NCI-H146 treated with DMSO at 0.1 percent for 48 hours (cell line): ENCODE measurements around the gene VPS13D.
"Not testable (repeated sequence)": the region's sequence is repeated elsewhere in the genome, so short reads cannot be mapped to it uniquely, and the experiment has no call there.

Source experiments
- DNase-seq: peaks from one replicate; lab custom pipeline; 2025; ENCODE audit not compliant: unreplicated experiment; lab: John Stamatoyannopoulos, UW

Gene VPS13D

DNA sequence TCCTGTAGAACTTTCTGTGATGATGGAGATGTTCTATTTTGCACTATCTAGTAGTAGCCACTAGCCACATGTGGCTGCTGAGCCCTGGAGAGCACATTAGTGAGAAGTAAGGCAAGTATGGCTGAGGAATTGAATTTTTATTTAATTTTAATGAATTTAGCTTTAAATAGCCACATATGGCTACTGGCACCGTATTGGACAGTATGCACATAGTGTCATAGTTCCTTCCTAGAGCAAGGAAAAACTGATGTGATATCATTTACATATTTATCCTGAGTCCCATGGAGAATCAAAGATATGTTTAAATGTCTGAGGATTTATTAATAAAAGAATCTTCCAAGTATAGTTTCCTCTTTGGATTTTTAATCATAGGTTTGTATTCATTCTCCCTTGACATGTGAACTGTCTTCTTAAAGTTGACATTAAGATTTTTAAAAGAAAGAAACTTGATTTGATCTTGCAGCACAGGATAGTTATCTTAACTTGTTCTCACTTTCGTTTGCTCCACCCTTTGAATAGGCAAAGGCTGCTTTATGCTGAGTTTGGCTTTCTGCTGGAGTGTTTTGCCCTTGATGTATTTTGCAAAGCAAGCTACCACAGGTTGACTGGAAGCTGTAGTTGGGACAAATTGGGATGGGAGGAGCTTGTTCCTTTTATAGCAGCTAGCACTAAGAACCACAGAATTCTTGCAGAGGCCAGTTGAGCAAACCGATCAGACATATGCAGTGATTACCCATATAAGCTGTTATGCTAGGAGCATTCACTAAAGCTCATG, 129.7 kb downstream of the VPS13D start:
- DNase-seq: no peak

DNA sequence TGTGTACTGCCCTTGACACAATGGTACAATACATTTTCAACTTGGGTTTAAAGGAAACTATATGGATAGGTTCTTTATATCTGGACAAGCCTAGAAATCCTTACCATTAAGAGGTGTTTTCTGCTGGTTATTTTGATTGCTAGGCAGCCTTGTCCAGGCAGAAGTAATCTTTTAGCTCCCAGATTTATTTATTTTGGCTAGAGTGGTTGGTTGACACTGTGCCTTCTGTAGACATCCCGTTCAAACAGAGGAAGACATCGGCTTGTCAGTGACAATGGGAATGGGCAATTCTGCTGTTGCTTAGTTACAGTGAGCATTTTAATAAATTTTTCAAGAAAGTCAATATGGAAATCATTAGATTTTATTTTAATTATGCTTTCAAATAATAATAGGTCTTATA, 138.8 kb downstream of the VPS13D start:
- no peak for DNase-seq

DNA sequence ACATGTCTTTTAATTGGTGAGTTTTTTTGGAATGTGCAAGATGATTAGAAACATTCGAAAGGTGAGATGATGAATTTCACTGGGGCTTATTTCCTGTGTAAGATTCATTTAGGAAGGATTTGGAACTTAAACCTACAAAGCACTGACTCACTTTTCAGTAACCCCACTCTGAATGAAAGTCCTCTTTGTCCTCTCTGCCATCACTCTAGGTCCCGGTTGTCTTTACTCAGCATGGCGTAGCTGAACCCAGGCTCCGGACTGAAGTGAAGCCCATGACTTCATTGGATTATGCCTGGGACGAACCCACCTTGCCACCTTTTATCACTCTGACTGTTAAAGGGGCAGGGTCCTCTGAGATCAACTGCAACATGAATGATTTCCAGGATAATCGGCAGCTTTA, 139.4 kb downstream of the VPS13D start:
- DNase-seq: no peak

DNA sequence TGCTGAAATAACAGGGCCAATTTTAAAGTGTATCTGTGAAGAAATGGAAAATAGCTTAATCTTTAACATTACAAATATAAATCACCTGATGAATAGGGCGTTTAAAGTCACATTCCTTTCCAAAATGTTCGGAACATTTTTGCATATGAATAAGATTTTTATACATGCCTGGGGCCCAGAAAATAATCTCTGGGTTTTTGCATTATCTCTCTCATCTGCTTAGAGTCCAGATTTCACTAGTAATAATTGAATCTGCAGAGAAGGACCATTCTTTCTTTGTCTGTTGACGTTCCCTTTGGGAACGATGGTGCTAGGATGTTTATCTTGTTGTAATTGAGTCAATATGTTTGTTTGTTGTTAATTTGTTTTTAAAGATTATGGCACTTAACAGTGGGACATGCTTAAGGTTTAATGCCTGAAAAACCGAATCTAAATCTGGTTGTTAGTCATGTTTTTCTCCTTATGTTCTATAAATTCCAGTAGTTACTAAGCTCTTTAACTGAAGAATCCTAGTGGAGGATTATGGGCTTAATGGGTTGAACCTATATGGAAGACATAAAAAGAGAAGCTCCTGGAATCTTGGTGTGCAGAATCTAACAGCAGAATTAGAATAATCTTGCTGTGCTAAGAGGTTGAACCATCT, 140.6 kb downstream of the VPS13D start:
- DNase-seq: no peak

DNA sequence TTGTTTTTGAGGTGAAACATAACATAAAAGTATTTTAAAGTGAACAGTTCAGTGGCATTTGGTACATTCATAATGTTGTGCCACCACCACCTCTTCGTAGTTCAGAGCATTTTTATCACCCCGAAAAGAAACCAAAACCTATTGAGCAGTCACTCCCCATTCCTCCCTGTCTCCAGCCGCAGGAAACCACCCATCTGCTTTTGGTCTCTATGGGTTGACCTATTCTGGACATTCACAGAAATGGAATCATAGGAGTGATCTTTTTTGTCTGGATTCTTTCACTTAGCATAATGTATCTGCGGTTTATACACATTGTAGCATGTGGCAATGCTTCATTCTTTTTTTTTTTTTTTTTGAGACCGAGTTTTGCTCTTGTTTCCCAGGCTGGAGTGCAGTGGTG, 141.2 kb downstream of the VPS13D start:
- no peak for DNase-seq

DNA sequence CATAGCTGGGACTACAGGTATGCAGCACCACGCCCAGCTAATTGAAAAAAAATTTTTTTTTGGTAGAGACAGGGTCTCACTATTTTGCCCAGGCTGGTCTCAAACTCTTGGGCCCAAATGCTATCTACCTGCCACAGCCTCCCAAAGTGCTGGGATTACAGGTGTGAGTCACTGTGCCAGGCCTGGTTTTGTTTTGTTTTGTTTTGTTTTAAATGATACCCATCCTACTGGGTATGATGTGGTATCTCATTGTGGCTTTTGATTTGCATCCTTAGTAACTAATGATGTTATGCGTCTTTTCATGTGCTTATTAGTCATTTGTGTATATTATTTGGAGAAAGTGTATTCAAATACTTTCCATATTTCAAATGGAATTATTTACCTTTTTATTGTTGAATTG, 142.3 kb downstream of the VPS13D start:
- DNase-seq: no peak

DNA sequence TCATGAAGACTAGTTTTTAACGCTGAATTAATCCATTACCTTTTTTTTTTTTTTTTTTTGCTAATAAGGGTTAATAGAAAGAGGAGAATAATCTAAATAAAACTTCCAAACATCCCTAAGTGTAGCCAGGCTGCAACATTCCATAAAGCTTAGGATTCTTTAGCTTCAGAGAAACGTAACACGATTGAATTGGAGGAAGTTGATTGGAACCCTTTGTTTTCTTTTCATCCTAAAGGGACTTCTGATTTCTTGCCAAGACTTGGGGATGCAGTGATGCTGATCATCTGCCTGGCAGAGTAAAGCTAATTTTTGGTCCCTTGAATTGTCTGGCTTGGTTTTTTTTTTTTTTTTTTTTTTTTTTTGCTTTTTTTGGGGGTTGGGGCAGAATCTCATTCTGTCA, 142.9 kb downstream of the VPS13D start:
- DNase-seq: no peak

DNA sequence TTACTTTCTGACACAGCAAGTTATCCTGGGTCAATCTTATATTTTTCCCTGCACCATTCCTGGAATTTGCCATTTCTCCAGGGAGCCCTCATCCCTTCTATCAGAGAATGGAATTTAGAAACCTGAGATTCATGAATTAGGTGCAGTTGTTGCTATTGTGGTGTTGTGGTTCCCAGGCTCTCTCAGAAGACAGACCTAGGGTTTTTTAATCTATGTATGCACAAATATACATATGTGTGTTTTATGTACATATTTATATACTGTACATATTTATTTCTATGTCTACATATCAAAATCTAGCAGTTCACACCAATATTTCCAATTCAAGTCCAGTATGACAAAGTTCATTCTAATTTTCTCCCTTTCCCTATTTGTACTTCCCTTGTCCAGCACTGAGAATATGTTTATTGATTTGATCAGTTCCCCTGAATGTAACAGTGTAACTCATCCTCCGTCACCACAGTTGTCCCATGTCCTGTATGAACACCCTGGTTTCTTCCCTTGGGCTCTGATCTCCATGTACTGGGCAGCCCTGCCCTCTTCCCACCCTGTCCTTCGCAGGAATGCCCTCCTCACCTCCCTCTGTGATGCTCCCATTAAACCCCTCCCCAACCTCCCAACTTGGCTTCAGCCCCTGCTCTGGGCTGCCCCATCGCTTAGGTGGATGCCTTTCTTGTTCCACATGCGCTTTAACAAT, 145.5 kb downstream of the VPS13D start:
- no peak for DNase-seq

DNA sequence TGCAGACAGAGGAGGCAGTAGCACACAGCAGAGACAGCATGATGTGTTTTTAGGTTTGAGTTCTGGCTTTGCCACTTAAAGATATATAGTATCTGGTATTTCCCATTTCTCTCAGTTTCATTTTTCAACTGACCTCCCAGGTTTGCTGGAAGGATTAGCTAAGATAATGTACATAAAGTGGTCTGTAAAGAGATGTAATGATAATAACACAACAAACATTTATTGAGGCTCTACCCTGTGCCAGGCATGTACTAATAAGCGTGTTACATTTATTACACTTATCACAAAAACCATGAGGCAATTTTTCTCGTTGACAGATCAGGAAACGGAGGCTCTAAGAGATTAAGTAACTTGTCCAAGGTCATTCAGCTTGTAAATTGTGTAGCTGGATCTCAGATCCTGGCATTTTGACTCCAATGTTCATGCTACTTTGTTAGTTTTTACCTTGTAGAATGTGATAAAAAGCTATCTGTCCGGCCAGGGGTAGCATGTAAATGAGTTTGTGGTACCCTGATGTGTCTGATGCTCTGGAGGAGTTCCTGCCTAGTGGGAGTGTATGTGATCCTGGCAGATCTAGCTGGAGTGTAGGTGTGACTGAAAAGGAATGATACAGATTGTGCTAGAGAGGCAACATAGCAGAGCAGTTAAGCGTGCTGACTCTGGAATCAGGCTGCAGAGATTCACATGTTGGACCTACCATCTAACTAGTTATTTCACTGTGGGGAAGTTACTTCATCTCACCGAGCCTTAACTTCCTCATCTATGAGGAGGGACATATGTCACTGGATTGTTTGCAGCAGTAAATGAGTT, 146.6 kb downstream of the VPS13D start:
- no peak for DNase-seq

DNA sequence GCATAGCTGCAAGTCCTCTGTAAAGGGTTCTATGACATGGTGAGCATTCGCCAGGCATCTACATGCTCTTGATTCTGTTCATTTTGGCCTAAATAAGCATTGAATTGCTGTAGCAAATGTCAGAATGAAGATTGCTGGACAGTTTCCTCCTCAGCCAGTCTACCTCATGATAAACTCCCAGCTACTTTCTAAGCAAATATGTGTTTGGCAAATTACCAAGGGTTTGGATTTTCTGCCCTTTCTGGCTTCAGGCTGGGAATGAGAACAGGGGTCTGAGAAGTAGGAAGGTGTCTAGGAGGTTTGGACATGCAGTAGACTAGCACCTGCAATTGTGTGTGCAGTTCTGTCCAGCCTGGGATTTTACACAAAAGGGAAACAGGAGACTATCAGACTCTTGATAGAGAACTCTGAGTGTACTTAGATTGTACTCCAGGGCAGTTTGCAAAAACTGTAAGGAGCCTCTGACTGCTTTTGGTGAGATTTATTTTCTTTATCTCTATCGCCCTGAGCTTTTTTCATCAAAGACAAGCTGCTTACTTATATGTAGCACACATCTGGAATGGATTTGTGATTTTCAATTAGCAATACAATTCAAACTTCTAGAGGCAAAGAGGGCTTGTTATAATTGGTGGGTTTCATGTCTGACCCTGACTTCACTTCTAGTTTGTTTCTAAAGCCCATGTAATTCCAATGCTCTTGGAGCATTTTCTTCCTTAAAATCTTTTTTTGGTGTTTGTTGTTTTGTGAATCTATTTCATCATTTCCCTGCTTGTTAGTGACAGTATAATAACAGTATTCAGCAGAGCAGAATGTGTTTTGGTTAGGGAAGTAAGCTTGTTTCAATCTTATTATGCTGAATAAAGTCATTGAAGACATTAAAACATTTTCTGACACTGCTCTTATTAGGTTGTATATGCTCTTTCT, 150.8 kb downstream of the VPS13D start:
- DNase-seq: no peak

DNA sequence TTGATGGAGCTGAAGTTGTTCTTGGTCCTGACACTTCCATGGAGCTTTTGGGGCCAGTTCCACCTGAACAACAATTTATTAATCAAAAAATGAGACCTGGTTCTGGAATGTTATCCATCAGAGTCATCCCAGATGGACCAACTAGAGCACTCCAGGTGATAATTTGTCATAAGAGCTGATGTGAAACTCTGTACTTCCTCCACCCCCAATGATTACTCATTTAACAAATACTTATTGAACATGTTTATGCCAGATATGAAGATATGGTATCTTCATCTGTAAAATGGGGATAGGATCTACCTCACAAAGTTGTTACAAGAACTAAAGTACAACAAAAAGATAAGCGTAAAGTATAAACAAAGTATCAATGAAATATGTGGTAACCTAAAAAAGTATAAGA, 153.2 kb downstream of the VPS13D start:
- no peak for DNase-seq

DNA sequence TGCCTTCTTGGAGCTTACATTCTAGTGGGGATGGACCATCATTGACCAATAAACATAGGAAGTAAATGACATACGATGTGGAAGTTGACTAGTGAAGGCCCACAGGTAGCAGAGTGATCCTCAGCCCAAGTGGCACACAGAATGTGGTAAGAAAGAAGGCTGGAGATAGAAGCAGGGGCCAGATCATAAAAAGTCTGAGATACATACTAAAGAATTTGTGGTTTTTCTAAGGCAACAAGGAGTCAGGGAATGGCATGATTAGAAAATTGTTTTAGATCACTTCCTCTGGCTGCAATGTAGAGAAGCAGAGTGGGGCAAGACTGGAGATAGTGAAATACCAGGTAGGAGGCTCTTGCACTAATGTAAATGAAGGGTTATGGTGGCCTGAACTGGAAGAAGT, 154.0 kb downstream of the VPS13D start:
- no peak for DNase-seq

DNA sequence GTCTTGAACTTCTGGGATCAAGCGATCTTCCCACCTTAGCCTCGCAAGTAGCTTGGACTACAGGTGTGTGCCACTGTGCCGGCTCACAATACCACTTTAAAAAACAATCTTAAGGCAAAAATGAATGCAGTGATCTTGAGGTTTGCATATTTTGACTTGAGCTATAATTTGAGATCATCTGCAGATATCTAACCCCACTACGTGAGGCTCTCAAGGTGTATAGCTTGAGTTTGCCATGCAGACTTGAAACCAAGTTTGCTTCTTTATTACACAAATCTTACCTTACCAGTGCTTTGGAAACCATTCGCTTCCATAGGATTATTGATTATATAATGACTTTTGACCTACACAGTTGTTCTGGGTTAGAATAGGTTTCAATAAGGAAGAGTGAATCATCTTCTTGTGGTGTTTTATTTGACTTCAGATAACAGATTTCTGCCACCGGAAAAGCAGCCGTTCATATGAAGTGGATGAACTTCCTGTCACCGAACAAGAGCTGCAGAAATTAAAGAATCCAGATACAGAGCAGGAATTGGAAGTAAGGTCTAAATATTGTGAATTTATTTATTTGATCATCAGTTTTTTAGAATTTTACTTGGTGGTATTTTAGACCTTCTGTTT, 155.1 kb downstream of the VPS13D start:
- DNase-seq: no peak

DNA sequence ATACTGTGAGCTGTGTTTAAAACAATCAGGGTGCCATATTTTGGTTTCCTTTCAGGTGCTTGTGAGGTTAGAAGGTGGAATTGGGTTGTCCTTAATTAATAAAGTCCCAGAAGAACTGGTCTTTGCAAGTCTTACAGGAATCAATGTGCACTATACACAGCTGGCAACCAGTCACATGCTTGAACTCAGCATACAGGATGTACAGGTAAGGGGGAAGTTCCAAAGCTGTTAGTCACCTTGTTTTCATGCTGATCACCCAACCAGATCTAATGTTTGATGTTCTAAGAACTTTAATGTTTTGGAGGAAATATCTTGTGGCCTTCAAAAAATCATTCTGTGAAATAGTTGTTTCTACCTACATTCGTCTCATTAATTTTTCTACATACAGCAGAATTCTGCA, 156.3 kb downstream of the VPS13D start:
- no peak for DNase-seq

DNA sequence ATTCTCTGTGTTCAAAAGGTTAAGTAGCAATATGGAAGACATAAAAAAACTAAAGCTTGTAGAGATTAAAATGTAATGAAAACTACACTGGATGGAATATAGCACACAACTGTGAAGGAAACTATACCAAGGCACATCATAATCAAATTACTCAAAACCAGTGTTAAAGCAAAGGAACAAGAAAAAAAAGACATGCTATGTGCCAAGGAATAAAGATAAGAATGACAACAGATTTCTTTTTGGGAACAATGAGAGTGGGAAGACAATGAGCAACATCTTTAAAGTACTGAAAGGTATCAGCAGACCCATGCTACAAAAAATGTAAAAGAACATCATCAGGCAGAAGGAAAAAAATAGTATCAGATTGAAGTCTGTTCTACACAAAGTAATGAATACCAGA, 157.8 kb downstream of the VPS13D start:
- no peak for DNase-seq

DNA sequence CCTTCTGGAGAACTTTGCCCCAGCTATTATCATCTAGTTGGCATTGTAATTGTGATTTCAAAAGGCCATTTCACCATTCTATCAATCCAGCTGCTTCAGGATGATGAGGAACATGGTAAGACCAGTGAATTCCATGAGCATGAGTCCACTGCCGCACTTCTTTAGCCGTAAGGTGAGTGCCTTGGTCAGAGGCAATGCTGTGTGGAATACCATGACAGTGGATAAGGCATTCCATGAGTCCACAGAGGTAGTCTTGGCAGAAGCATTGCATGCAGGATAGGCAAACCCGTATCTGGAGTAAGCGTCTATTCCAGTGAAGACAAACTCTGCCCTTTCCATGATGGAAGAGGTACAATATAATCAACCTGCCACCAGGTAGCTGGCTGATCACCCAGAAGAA, 160.5 kb downstream of the VPS13D start:
- not testable (repeated sequence) for DNase-seq

DNA sequence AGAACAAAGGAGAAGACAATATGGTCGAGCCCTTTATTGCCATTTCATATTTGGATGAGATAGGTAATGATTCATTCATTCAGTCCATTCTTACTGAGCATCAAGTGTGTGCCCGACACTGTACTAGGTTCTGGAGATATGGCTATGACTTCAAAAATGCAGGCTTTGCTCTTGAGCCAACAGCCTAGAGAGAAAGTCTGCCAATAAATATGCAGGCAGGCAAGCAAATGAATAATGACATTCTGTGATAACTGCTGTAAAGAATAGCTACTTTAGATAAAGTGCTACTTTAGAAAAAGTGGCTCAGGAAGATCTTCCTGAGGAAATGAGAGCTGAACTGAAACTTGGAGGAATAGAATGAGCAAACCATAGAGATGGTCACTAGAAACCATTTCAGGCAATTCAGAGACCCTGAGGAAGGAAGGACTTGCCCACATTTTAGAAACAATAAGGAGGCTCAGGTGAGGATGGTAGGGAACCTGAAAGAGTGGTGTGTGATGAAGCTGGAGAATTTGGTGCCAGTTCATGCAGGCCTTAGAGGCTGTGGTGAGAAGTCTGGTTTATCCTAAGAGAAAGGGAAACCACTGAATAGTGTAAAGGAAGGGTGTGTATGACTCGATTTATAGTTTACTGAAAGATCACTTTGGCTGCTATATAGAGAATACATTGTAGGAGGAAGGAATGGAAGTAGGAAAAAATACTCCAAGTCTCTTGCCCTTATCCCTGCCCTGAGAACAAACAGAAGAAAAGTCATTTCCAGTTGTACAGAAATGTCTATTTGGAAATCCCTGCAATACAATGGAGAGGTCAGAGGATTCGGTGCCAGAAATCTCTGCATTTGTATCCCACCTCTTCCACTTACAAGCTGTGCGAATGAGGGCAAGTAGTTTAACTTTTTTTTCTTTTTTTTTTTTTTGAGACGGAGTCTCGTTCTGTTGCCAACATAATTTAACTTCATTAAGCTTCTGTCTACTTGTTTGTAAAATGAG, 167.9 kb downstream of the VPS13D start:
- DNase-seq: no peak

DNA sequence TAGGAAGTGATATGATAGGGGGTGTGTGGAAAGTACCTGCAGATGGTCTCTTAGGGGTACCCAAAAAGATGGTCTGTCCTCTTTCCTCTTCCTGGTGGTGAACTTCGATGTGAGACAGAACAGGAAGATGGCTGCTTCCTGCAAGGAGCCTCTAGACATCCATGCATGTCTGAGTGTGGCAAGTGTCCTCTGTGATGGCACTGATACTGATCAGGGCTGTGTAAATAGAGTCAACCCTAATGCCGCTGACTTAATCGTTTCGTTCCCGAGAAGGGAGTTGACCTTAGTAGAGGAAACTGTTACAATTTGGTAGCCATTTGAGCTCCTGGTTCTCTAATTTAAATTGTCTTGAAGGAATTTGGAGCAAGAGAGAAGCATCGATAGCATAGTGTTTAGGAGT, 168.6 kb downstream of the VPS13D start:
- no peak for DNase-seq
